IMR-90 (cell line): Measurements from ENCODE around the gene PGAP1.

Source experiments
- CEBPB ChIP-seq: IDR thresholded peaks from 2 replicates; pipeline ENCODE4 v1.6.1; 2012; ENCODE audit warnings: low read depth, low read length, improper control_type of control experiment
- MXI1 ChIP-seq: IDR thresholded peaks from 2 replicates; pipeline ENCODE4 v1.6.1; 2012; ENCODE audit warnings: low read depth, mild to moderate bottlenecking, low read length, moderate library complexity, borderline replicate concordance
- POLR2A ChIP-seq: IDR thresholded peaks from 2 replicates; pipeline ENCODE4 v1.6.1; 2012; ENCODE audit warnings: mild to moderate bottlenecking, low read depth, low read length
- RAD21 ChIP-seq: IDR thresholded peaks from 2 replicates; pipeline ENCODE4 v1.6.1; 2012; ENCODE audit warnings: low read length, improper control_type of control experiment
- RFX5 ChIP-seq: IDR thresholded peaks from 2 replicates; pipeline ENCODE4 v1.8.0; 2012; ENCODE audit warnings: low read depth, mild to moderate bottlenecking, low read length, moderate library complexity
- TF ChIP-seq, protein P1 (sequence below): conservative IDR thresholded peaks from 2 replicates; pipeline ENCODE4 v1.5.1; 2012; ENCODE audit warnings: mild to moderate bottlenecking, low read depth, low read length, improper control_type of control experiment
- TF ChIP-seq, protein P2 (sequence below): fragments of 150-350 bp; IDR thresholded peaks from 2 replicates; pipeline ENCODE4 v1.6.1; 2017; ENCODE audit warnings: mild to moderate bottlenecking, antibody characterized with exemption, low read length, low read depth

DNA sequence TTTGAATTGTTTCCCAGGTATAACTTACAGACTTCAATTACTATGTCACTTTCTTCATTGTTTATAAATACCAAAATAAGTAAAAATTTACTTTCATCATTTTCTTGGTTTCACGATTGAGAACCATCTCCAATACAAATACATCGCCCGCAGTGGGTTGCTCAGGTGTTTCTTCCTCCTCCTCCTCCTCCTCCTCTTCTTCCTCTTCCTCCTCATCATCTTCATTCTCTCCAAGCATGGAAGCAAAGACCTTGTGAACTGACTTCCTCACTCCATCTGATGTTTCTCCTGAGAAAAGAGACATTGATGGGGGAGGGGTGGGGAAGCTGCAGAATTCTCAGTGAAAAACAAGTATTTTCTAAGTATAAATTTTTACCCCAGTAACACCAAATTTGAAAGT lies 133.6 kb downstream of the PGAP1 start:
- TF ChIP-seq RAD21 (no peak), CEBPB (no peak), MXI1 (no peak), POLR2A (no peak), RFX5 (no peak)
- TF ChIP-seq, protein P1, sequence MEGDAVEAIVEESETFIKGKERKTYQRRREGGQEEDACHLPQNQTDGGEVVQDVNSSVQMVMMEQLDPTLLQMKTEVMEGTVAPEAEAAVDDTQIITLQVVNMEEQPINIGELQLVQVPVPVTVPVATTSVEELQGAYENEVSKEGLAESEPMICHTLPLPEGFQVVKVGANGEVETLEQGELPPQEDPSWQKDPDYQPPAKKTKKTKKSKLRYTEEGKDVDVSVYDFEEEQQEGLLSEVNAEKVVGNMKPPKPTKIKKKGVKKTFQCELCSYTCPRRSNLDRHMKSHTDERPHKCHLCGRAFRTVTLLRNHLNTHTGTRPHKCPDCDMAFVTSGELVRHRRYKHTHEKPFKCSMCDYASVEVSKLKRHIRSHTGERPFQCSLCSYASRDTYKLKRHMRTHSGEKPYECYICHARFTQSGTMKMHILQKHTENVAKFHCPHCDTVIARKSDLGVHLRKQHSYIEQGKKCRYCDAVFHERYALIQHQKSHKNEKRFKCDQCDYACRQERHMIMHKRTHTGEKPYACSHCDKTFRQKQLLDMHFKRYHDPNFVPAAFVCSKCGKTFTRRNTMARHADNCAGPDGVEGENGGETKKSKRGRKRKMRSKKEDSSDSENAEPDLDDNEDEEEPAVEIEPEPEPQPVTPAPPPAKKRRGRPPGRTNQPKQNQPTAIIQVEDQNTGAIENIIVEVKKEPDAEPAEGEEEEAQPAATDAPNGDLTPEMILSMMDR = no peak
- TF ChIP-seq, protein P2, sequence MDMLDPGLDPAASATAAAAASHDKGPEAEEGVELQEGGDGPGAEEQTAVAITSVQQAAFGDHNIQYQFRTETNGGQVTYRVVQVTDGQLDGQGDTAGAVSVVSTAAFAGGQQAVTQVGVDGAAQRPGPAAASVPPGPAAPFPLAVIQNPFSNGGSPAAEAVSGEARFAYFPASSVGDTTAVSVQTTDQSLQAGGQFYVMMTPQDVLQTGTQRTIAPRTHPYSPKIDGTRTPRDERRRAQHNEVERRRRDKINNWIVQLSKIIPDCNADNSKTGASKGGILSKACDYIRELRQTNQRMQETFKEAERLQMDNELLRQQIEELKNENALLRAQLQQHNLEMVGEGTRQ = no peak
